Endometrial microvascular endothelial cells (primary cell): ENCODE measurements around the gene VPS37B. TPM values are rescaled to one million over a fixed set of nuclear protein-coding genes. Genes with fewer than 3 reads are reported as not detected.

Experiments used
- in situ Hi-C: cut with HindIII; loops from 2 replicates; pipeline ENCODE4 v1.10.0; 2017; ENCODE audit warnings: low sequenced_read_pairs, low pct_unique_long_range_greater_than_20kb; ENCODE audit errors: inconsistent ontology term
- total RNA-seq: library from RNA; depleted of rRNA; stranded (reverse); fragments of >200 nt; gene quantifications from one replicate; pipeline ENCODE4 v1.2.3, GENCODE V29; 2015; ENCODE audit errors: inconsistent ontology term

The VPS37B gene
- total RNA-seq, 1 donor from 2014 or later, result 29.5 TPM

DNA sequence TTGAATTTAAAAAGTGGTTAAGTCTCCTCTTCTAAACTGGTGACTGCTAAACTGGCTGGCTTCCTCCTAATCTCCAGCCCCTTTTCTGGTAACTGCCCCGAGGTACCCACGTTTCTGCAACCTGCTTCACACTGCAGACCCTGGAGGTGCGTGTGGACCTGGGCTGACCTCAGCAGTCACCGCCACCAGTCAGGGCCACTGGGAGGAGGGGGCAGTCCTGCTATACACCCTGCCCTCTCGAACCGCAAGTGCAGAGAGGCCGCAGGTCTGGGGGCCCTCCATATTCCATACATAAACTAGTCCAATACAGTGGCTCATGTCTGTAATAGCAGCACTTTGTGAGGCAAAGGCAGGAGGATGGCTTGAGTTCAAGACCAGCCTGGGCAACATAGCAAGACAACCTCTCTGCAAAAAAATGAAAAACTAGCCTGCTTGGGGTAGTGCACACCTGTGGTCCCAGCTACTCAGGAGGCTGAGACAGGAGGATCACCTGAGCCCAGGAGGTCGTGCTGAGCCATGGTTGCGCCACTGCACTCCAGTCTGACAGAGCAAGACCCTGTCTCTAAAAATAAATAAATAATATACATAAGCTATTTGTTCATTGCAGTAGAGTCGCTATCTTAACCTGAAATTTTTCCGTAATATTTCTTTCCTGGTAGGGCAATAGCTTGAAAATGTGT lies 25.6 kb downstream of the VPS37B start:
- in situ Hi-C loops, result no loop called here

- in situ Hi-C loops, result no loop called here
Observed at GRCh38 chr12:122869207-122869973, 26.5 kb downstream of the VPS37B start.

GRCh38 chr12:122868471-122869177 lies 27.3 kb downstream of the VPS37B start:
- in situ Hi-C loops, result no loop called here

DNA sequence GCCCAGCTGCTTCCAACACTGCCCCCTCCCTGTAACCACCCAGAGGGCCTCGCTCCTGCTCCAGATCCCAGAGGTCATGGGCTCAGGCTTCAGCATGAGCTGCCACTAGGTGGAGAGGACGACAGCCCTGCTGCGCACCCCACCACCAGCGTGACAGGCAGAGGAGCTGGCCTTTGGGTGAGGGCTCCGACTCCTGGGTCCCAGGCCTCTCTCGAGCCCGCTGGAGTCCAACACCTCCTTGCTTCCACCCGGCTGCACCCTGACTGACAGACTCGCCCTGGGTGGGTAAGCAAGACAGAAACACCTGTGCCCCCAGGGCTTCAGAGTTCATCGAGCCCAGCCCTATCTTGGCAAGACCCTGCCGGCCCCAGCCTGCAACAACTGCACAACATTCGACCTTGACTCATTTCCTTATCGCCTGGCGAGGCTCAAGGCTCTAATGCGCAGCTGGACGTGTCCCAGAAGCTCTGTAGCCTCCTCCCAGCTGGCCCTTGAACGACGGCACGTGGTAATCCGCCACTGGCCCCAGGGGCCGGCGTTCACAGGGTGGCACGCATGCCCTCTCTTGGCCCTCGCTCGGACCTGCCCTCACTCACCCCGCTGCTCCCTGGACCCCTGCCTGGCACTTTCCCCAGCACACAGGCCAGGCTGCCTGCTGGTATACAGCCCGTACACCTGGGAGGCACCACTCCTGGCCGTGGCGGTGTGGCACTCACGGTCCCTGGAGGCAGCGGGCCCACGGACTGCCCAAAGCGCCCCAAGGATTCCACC lies 28.0 kb downstream of the VPS37B start:
- in situ Hi-C loops, result no loop called here

GRCh38 chr12:122866950-122867607 lies 28.8 kb downstream of the VPS37B start:
- in situ Hi-C loops, result no loop called here

GRCh38 chr12:122866379-122866778 lies 29.5 kb downstream of the VPS37B start:
- in situ Hi-C loops, result no loop called here

DNA sequence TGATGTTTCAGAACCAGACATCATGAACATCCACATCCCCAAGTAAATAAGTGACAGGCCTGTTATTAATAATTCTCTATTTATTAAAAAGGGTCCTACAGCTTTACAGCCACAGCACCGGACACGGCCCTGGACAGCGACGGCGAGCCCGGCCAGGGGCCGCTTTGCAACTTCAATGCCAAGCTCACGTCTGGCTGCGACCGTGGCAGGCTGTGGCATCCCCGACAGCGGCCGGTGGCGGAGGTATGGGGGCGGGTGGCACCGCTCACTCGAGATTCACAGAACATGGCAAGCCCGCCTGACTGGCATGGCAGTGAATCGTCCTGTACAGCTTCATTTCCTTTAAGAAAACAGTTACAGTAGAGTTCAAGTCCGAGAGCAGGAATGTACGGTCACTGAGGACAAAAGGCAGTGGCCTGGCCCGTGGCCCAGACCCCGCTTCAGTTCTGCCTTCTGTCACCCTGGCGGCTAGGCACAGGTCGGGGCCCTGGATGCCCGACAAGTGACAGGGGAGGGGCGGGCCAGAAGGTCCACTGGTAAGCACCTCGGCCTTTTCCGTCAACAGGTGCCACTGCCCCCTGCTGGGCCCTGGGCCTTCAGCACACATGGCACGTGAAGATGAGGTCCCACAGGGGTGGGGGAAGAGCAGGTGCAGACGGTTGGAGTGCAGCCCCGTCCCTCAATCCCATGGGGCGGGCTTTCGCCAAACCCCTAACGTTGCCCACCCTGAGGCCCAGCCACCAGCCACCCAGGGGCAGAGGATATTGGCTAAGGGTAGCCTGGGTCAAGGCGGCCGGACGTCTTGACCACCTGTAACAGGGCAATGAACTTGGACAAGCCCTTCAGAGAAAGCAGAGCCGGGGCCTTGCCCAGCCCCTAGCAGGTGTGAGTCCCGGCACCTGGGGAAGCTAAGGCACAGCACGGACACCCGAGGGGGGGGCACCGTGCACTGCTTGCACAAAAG lies 30.4 kb downstream of the VPS37B start:
- in situ Hi-C loops, result no loop called here

DNA sequence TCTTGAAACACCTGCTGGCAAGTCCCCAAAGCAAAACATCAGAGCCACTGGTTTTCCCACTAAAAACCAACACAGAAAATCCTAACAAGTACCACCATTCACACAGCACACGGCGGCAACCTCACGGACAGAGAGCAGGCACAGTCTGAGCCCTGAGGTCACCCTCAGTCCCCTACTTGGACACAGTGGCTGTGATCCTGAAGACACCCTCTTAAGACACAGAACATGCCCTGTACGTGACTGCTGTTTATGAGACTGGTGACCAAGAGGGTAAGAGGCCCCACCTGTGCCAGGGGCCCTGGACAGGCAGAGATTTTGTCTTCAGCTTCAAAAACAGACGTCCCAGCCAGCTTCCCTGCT lies 31.1 kb downstream of the VPS37B start:
- in situ Hi-C loops, result no loop called here

- in situ Hi-C loops, result no loop called here
Observed at GRCh38 chr12:122862872-122863701, 32.8 kb downstream of the VPS37B start.

DNA sequence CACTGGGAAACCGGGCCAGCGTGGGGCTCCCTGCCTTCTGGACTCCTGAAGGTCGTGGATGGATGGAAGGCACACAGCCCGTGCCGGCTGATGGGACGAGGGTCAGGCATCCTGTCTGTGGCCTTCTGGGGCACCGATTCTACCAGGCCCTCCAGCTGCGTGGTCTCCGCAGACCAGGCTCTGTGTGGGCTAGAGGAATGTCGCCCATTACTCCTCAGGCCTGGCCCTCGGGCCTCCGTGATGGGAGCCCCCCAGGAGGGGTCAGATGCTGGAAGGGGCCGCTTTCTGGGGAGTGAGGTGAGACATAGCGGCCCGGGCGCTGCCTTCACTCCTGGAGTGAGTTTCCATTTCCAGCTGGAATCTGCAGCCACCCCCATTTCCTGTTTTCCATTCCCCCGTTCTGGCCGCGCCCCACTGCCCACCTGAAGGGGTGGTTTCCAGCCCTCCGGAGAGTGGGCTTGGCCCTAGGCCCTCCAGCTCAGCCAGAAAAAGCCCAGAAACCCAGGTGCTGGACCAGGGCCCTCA lies 33.8 kb downstream of the VPS37B start:
- in situ Hi-C loops, result no loop called here

DNA sequence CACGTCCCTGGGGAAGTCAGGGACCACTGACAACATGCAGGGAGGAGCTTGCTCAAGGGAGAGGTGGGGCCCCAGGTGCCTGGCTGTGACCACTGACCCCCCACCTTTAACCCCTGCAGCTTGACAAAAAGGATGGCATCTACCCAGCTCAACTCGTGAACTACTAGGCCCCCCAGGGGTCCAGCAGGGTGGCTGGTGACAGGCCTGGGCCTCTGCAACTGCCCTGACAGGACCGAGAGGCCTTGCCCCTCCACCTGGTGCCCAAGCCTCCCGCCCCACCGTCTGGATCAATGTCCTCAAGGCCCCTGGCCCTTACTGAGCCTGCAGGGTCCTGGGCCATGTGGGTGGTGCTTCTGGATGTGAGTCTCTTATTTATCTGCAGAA lies 34.3 kb downstream of the VPS37B start:
- in situ Hi-C loops, result no loop called here

DNA sequence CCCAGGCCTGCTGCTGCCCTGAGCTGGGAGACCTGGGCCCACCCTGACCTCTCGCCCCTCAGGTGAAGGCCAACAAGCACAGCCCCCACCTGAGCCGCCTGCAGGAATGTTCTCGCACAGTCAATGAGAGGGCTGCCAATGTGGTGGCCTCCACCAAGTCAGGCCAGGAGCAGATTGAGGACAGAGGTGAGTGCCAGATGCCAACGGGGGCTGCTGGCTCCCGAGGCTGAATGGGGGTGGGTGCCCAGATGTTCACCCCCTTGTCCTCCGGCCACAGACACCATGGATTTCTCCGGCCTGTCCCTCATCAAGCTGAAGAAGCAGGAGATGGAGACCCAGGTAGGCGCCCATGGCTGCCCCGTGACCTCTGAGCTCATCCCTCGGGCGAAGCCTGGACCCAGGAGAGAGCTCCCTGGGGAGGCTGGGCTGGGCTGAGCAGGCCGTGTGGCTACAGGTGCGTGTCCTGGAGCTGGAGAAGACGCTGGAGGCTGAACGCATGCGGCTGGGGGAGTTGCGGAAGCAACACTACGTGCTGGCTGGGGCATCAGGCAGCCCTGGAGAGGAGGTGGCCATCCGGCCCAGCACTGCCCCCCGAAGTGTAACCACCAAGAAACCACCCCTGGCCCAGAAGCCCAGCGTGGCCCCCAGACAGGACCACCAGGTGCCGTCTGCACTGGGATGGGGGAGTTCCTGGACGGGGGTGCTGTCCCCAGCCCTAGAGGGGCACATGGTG lies 34.9 kb downstream of the VPS37B start:
- in situ Hi-C loops, result no loop called here

GRCh38 chr12:122860040-122860853 lies 35.7 kb downstream of the VPS37B start:
- in situ Hi-C loops, result no loop called here

GRCh38 chr12:122859303-122860039 lies 36.5 kb downstream of the VPS37B start:
- in situ Hi-C loops, result no loop called here
